SU-DHL-6 (cell line): Measurements from ENCODE around the gene DLG2.

Experiments
- CTCF ChIP-seq: fragments of 200-600 bp; sonication (generic); IDR thresholded peaks from one replicate; pipeline ENCODE4 v1.5.1; 2017; ENCODE audit warnings: antibody characterized with exemption, mild to moderate bottlenecking, low read length, moderate library complexity; ENCODE audit not compliant: insufficient read depth, poor library complexity, severe bottlenecking
- EZH2phosphoT487 ChIP-seq: fragments of 200-600 bp; sonication (generic), shearing (Covaris generic); conservative IDR thresholded peaks from 2 replicates; pipeline ENCODE4 v1.6.1; 2018; ENCODE audit warnings: mild to moderate bottlenecking, antibody characterized with exemption, low read length, moderate library complexity, mixed read lengths

GRCh38 chr11:84105148-84105547 lies 1522.0 kb downstream of the DLG2 start:
- no peak for TF ChIP-seq CTCF
- no peak for TF ChIP-seq EZH2phosphoT487
